Ishikawa (cell line): Measurements from ENCODE around the gene ZNF891.
A peak's percentile ranks its signal among the peaks of the same experiment; 100 is the strongest.

ENCODE experiments used
- CEBPB ChIP-seq: IDR thresholded peaks from 2 replicates; pipeline ENCODE4 v1.6.1; 2012
- CREB1 ChIP-seq: IDR thresholded peaks from 2 replicates; pipeline ENCODE4 v1.6.1; 2012; ENCODE audit warnings: low read depth
- EGR1 ChIP-seq: IDR thresholded peaks from 2 replicates; pipeline ENCODE4 v1.6.1; 2012
- EP300 ChIP-seq: IDR thresholded peaks from 2 replicates; pipeline ENCODE4 v1.6.1; 2012; ENCODE audit warnings: borderline replicate concordance
- FOXM1 ChIP-seq: IDR thresholded peaks from 2 replicates; pipeline ENCODE4 v1.6.1; 2012; ENCODE audit warnings: low read depth, borderline replicate concordance
- NFIC ChIP-seq: IDR thresholded peaks from 2 replicates; pipeline ENCODE4 v1.6.1; 2012
- RAD21 ChIP-seq: IDR thresholded peaks from 2 replicates; pipeline ENCODE4 v1.6.1; 2012; ENCODE audit warnings: low read depth
- TAF1 ChIP-seq: IDR thresholded peaks from 2 replicates; pipeline ENCODE4 v1.6.1; 2012; ENCODE audit warnings: low read depth, mild to moderate bottlenecking
- TCF12 ChIP-seq: IDR thresholded peaks from 2 replicates; pipeline ENCODE4 v1.6.1; 2012; ENCODE audit warnings: low read depth
- TEAD4 ChIP-seq: IDR thresholded peaks from 2 replicates; pipeline ENCODE4 v1.6.1; 2012
- YY1 ChIP-seq: IDR thresholded peaks from 2 replicates; pipeline ENCODE4 v1.6.1; 2012; ENCODE audit warnings: low read depth
- ZBTB7A ChIP-seq: IDR thresholded peaks from 2 replicates; pipeline ENCODE4 v1.6.1; 2012; ENCODE audit warnings: low read depth
- TF ChIP-seq, protein P1 (sequence below): IDR thresholded peaks from 2 replicates; pipeline ENCODE4 v1.6.1; 2012; ENCODE audit warnings: low read depth, mild to moderate bottlenecking
- TF ChIP-seq, protein P2 (sequence below): IDR thresholded peaks from 2 replicates; pipeline ENCODE4 v1.6.1; 2012
- TF ChIP-seq, protein P3 (sequence below): IDR thresholded peaks from 2 replicates; pipeline ENCODE4 v1.6.1; 2012

ZNF891 gene

GRCh38 chr12:133081159-133081780 is 48.8 kb downstream of the ZNF891 start:
- TF ChIP-seq YY1, result no peak
- no peak for TF ChIP-seq RAD21
- no peak for TF ChIP-seq CREB1
- TF ChIP-seq, protein P1, sequence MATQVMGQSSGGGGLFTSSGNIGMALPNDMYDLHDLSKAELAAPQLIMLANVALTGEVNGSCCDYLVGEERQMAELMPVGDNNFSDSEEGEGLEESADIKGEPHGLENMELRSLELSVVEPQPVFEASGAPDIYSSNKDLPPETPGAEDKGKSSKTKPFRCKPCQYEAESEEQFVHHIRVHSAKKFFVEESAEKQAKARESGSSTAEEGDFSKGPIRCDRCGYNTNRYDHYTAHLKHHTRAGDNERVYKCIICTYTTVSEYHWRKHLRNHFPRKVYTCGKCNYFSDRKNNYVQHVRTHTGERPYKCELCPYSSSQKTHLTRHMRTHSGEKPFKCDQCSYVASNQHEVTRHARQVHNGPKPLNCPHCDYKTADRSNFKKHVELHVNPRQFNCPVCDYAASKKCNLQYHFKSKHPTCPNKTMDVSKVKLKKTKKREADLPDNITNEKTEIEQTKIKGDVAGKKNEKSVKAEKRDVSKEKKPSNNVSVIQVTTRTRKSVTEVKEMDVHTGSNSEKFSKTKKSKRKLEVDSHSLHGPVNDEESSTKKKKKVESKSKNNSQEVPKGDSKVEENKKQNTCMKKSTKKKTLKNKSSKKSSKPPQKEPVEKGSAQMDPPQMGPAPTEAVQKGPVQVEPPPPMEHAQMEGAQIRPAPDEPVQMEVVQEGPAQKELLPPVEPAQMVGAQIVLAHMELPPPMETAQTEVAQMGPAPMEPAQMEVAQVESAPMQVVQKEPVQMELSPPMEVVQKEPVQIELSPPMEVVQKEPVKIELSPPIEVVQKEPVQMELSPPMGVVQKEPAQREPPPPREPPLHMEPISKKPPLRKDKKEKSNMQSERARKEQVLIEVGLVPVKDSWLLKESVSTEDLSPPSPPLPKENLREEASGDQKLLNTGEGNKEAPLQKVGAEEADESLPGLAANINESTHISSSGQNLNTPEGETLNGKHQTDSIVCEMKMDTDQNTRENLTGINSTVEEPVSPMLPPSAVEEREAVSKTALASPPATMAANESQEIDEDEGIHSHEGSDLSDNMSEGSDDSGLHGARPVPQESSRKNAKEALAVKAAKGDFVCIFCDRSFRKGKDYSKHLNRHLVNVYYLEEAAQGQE, result no peak
- no peak for TF ChIP-seq FOXM1
- no peak for TF ChIP-seq NFIC
- TF ChIP-seq TEAD4, result no peak
- no peak for TF ChIP-seq TAF1
- no peak for TF ChIP-seq ZBTB7A
- TF ChIP-seq TCF12, result no peak
- no peak for TF ChIP-seq EP300
- TF ChIP-seq, protein P2, sequence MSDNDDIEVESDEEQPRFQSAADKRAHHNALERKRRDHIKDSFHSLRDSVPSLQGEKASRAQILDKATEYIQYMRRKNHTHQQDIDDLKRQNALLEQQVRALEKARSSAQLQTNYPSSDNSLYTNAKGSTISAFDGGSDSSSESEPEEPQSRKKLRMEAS, result no peak
- TF ChIP-seq EGR1, result no peak
- TF ChIP-seq, protein P3, sequence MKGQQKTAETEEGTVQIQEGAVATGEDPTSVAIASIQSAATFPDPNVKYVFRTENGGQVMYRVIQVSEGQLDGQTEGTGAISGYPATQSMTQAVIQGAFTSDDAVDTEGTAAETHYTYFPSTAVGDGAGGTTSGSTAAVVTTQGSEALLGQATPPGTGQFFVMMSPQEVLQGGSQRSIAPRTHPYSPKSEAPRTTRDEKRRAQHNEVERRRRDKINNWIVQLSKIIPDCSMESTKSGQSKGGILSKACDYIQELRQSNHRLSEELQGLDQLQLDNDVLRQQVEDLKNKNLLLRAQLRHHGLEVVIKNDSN, result no peak
- TF ChIP-seq CEBPB, result no peak

- TF ChIP-seq EGR1 (peak; percentile 80), TAF1 (0 out of 2 replicates have a peak, but pooled peaks have one; percentile 34), FOXM1 (no peak; the same call in 1 of the 2 replicates), CREB1 (peak; percentile 96), TCF12 (peak; percentile 47; the same call in 1 of the 2 replicates)
- TF ChIP-seq, protein P2, result peak; percentile 65
Observed at GRCh38 chr12:133080368-133081158, 49.5 kb downstream of the ZNF891 start, which contains the start of gene ZNF140. Gene ZNF140 (plus strand): TSS chr12:133080923. CDS start chr12:133081321, 398 bp downstream.

GRCh38 chr12:133080026-133080367 is 50.1 kb downstream of the ZNF891 start:
- TF ChIP-seq NFIC, result peak; percentile 16; the same call in 1 of the 2 replicates
- TF ChIP-seq EGR1, result no peak
- no peak for TF ChIP-seq RAD21
- no peak for TF ChIP-seq YY1
- no peak; the same call in 1 of the 2 replicates for TF ChIP-seq EP300
- TF ChIP-seq, protein P1, result no peak
- peak; percentile 96 for TF ChIP-seq CREB1
- TF ChIP-seq TCF12, result peak; percentile 57
- TF ChIP-seq CEBPB, result no peak
- TF ChIP-seq, protein P3, result peak; percentile 48
- TF ChIP-seq, protein P2, result no peak
- TF ChIP-seq ZBTB7A, result no peak
- TF ChIP-seq TAF1, result 0 out of 2 replicates have a peak, but pooled peaks have one; percentile 4
- no peak; the same call in 1 of the 2 replicates for TF ChIP-seq FOXM1
- peak; percentile 48; the same call in 1 of the 2 replicates for TF ChIP-seq TEAD4

GRCh38 chr12:133073836-133074235 is 56.2 kb downstream of the ZNF891 start:
- no peak for TF ChIP-seq ZBTB7A
- no peak for TF ChIP-seq NFIC
- TF ChIP-seq CEBPB, result no peak
- TF ChIP-seq, protein P3, result no peak
- TF ChIP-seq EGR1, result no peak
- TF ChIP-seq TEAD4, result no peak
- TF ChIP-seq RAD21, result no peak
- no peak for TF ChIP-seq FOXM1

DNA sequence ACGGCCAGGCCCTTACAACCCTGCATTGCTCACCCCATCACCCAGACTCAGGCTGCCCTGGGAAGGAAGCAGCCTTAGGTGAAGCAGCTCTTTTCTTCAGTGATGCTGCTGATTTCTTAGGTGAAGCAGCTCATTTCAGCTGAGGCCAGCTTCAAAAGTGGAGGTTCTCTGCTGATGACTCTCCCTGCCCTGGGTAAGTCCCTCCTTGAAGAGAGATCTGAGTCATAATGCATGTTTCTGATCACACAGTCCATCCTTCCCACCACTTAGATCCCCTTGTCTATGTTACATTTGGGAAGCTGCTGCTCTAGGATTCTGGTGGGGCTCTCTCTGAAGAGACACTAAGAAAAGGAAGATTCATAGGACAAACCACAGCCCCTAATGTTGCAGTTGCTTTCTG is 66.5 kb downstream of the ZNF891 start:
- TF ChIP-seq EP300 (no peak), ZBTB7A (no peak), FOXM1 (no peak), CREB1 (no peak), TCF12 (no peak), NFIC (no peak), TEAD4 (no peak), TAF1 (no peak), CEBPB (no peak), RAD21 (no peak), EGR1 (no peak), YY1 (no peak)
- TF ChIP-seq, protein P1, result no peak
- TF ChIP-seq, protein P2, result no peak
- TF ChIP-seq, protein P3, result no peak
